ENCODE measurements around the gene PM20D1. TPM values are rescaled to one million over a fixed set of nuclear protein-coding genes. Genes with fewer than 3 reads are reported as not detected.

Gene PM20D1
- total and polyA plus RNA-seq, 8 donors, result 0.45 to 12.3 (median 2.7) TPM; not detected in 2

DNA sequence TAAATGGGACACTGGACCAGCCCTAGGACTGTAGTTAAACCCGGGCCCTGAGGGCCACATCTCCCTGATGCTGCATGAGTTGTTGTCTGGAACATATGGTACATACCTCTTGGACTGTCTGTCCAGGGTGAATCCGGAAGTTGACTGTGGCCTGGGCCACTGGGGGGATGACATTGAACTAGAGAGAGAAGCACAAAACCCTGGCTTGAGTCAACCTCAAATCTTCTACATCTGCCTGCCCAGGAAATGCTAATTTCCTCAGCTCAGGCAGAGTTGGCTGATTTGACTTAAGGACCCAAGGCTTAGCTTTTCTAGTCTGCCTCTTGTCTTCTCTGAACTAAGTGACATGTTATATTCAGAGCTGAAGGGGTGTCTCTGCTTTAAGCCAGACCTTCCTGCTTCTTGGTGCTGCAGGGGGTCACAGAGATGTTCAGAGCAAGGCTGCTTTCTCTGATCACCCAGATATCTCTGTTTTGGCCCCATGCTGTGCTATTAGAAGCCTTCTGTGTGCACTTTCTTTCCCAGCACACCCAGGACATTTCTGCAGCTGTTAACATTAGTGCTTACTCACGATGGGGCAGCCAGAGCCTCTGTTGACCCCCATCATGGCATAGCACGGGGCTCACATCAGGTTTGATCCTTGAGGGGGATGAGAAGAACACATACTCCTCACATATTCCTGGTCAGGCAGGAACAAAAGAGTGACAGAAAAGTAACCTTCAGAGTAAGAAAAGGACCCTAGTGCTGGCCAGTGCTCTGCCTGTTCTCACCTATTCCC, 9.6 kb downstream of the PM20D1 start:
- TF ChIP-seq POLR2A (IDR thresholded peaks at IDR 0.05) (no peak), POLR2AphosphoS5 (IDR thresholded peaks at IDR 0.05) (no peak), EP300 (IDR thresholded peaks at IDR 0.05) (no peak), CTCF (IDR thresholded peaks at IDR 0.05) (no peak)
- no peak overlapping the region for H3K27ac ChIP-seq
- no peak for DNase-seq
- no peaks in the 10 kb centered on the region for H3K36me3 ChIP-seq
- H3K27me3 ChIP-seq, result no peaks in the 10 kb centered on the region
- 62 to 86% (median 74%) methylated on average over 4 of the region's 4 CpGs for WGBS, 5 donors
- H3K4me3 ChIP-seq, result no peak overlapping the region
- H3K4me1 ChIP-seq, result peaks cover 0 to 7% (median 0%) of the 10 kb centered on the region in 4 donors
- no peaks in the 10 kb centered on the region for H3K9me3 ChIP-seq
- intact Hi-C loops (cut with DNase I; ENCODE audit: low total_unique reads), result no loop called here

GRCh38 chr1:205837382-205837970, 12.5 kb downstream of the PM20D1 start:
- H3K9me3 ChIP-seq, result no peaks in the 10 kb centered on the region
- no peaks in the 10 kb centered on the region for H3K4me1 ChIP-seq
- WGBS, 5 donors, result 81 to 96% (median 93%) methylated on average over 7 of the region's 7 CpGs
- H3K27ac ChIP-seq, result no peak overlapping the region
- H3K4me3 ChIP-seq, result no peak overlapping the region
- no peak for DNase-seq
- intact Hi-C loops (cut with DNase I; ENCODE audit: low total_unique reads), result no loop called here
- H3K27me3 ChIP-seq, result no peaks in the 10 kb centered on the region
- TF ChIP-seq POLR2A (IDR thresholded peaks at IDR 0.05) (no peak), POLR2AphosphoS5 (IDR thresholded peaks at IDR 0.05) (no peak), CTCF (IDR thresholded peaks at IDR 0.05) (no peak), EP300 (IDR thresholded peaks at IDR 0.05) (no peak)
- no peaks in the 10 kb centered on the region for H3K36me3 ChIP-seq

DNA sequence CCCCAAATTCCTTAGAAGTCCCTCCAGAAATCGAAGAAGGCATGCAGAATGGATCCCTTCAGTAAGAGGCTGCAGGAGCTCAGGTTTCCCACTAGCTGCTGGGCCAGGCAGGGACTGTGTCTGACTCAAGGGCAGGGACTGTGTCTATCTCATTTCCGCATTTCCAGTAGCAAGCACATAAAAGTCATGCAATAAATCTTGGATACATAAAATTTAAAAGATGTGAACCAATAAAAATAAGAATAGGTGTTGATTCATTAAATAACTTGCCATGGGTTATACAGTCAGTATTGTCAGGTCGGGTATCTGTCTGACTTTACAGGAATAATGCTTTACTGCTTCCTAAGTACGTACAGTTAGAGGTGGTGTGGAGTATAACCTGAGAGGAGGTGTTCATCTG, 15.2 kb downstream of the PM20D1 start:
- 86 to 91% (median 86%) methylated on average over 4 of the region's 4 CpGs for WGBS, 5 donors
- no peaks in the 10 kb centered on the region for H3K36me3 ChIP-seq
- no peak overlapping the region for H3K27ac ChIP-seq
- H3K9me3 ChIP-seq, result no peaks in the 10 kb centered on the region
- intact Hi-C loops (cut with DNase I; ENCODE audit: low total_unique reads), result no loop called here
- H3K4me3 ChIP-seq, result no peak overlapping the region
- H3K4me1 ChIP-seq, result no peaks in the 10 kb centered on the region
- H3K27me3 ChIP-seq, result no peaks in the 10 kb centered on the region
- TF ChIP-seq EP300 (IDR thresholded peaks at IDR 0.05), result no peak
- no peak for TF ChIP-seq CTCF (IDR thresholded peaks at IDR 0.05)
- no peak for TF ChIP-seq POLR2AphosphoS5 (IDR thresholded peaks at IDR 0.05)
- TF ChIP-seq POLR2A (IDR thresholded peaks at IDR 0.05), result no peak
- no peak for DNase-seq

- TF ChIP-seq EP300 (IDR thresholded peaks at IDR 0.05), result no peak
- TF ChIP-seq POLR2AphosphoS5 (IDR thresholded peaks at IDR 0.05), result no peak
- no peak for TF ChIP-seq CTCF (IDR thresholded peaks at IDR 0.05)
- TF ChIP-seq POLR2A (IDR thresholded peaks at IDR 0.05), result no peak
- intact Hi-C loops (cut with DNase I; ENCODE audit: low total_unique reads), result no loop called here
- Histone ChIP-seq H3K4me3 (no peak overlapping the region), H3K27ac (no peak overlapping the region), H3K36me3 (no peaks in the 10 kb centered on the region), H3K9me3 (no peaks in the 10 kb centered on the region), H3K4me1 (peaks cover 0 to 6% (median 0%) of the 10 kb centered on the region in 4 donors), H3K27me3 (no peaks in the 10 kb centered on the region)
- WGBS, 5 donors, result 74 to 87% (median 78%) methylated on average over 6 of the region's 6 CpGs
- peak in 1 of 2 donors; percentile 61 for DNase-seq
Observed at GRCh38 chr1:205832326-205832751, 17.6 kb downstream of the PM20D1 start.
